ENCODE measurements around the gene POLR1G.

- no peak for TF ChIP-seq TAF1 (IDR thresholded peaks at IDR 0.05; ENCODE audit: borderline replicate concordance, insufficient read depth, low read length)
- no peak for TF ChIP-seq POLR2AphosphoS5 (IDR thresholded peaks at IDR 0.05; ENCODE audit: low read depth, low read length)
These were observed 33.3 kb downstream of the POLR1G start for GRCh38 chr19:45439569-45440258.

All from PFSK-1 (cell line).